K562 (cell line): ENCODE data around the gene C11orf52. TPM values are rescaled to one million over a fixed set of nuclear protein-coding genes. Genes with fewer than 3 reads are reported as not detected.

ENCODE experiments used
- ETV1 ChIP-seq: fragments of 450-650 bp; conservative IDR thresholded peaks from 2 replicates; pipeline ENCODE4 v1.6.1; 2016; ENCODE audit warnings: missing genetic modification characterization, control low read depth, low read depth, missing compliant biosample characterization
- GABPB1 ChIP-seq: sonication (generic); formaldehyde crosslinking; IDR thresholded peaks from 2 replicates; pipeline ENCODE4 v1.8.0; 2022; ENCODE audit warnings: mild to moderate bottlenecking, missing genetic modification reagents
- HDAC3 ChIP-seq: fragments of 450-650 bp; IDR thresholded peaks from 2 replicates; pipeline ENCODE4 v1.6.1; 2018; ENCODE audit warnings: borderline replicate concordance, mild to moderate bottlenecking, moderate library complexity; ENCODE audit not compliant: partially characterized antibody
- MED1 ChIP-seq: sonication (generic); formaldehyde crosslinking; IDR thresholded peaks from 2 replicates; pipeline ENCODE4 v1.8.1; 2023; ENCODE audit warnings: missing genetic modification reagents, borderline replicate concordance
- MIER1 ChIP-seq: fragments of 450-650 bp; IDR thresholded peaks from 2 replicates; pipeline ENCODE4 v1.6.1; 2016; ENCODE audit warnings: antibody characterized with exemption, mild to moderate bottlenecking, low read depth
- RFX5 ChIP-seq: IDR thresholded peaks from 2 replicates; pipeline ENCODE4 v1.6.1; 2011; ENCODE audit warnings: low read depth, mild to moderate bottlenecking, improper control_type of control experiment, low read length
- UBTF ChIP-seq, 2 experiments: IDR thresholded peaks; 2 replicates each; pipeline ENCODE4 v1.6.1; 2012; ENCODE audit warnings: improper control_type of control experiment in 2 of 2, low read depth in 2 of 2, low read length in 2 of 2, borderline replicate concordance in 1 of 2
- ZNF592 ChIP-seq: fragments of 450-650 bp; IDR thresholded peaks from 2 replicates; pipeline ENCODE4 v1.6.1; 2017; ENCODE audit warnings: antibody characterized with exemption, mild to moderate bottlenecking
- ZNF655 ChIP-seq: fragments of 250-450 bp; sonication (Bioruptor Pico); IDR thresholded peaks from 2 replicates; pipeline ENCODE4 v1.5.0; 2021
- polyA plus RNA-seq, 8 experiments: library from polyadenylated mRNA; depleted of rRNA in 4 of 8; stranded (reverse) in 5 of 8; unstranded in 3 of 8; fragments of >200 nt; fragmentation: Nextera tagmentation in 2 of 8; fragmentation: Illumina TruSeq in 1 of 8; extraction: Ambion mirVana in 2 of 8; extraction: Trizol in 1 of 8; gene quantifications; 2 replicates each; pipeline versions ENCODE4 v1.2.1 to v1.2.3, GENCODE V29; 2011 to 2014; ENCODE audit warnings: inconsistent platforms in 1 of 8, missing spikeins in 1 of 8
- total RNA-seq, 7 experiments: library from RNA; depleted of rRNA in 6 of 7; stranded (reverse); fragments of >200 nt in 6 of 7; fragmentation: Illumina TruSeq in 2 of 7; extraction: Trizol in 2 of 7; gene quantifications; 2 replicates each; pipeline versions ENCODE4 v1.2.1 to v1.2.3, GENCODE V29; 2011 to 2021; ENCODE audit warnings: low replicate concordance in 1 of 7
- TF ChIP-seq, protein P1 (sequence below): sonication (generic); formaldehyde crosslinking; IDR thresholded peaks from 2 replicates; pipeline ENCODE4 v1.9.0; 2022; ENCODE audit warnings: mild to moderate bottlenecking, missing genetic modification reagents
- TF ChIP-seq, protein P2 (sequence below): fragments of 450-650 bp; IDR thresholded peaks from 2 replicates; pipeline ENCODE4 v1.7.0; 2016; ENCODE audit warnings: borderline replicate concordance
- TF ChIP-seq, protein P3 (sequence below): fragments of 250-450 bp; sonication (Bioruptor Pico); IDR thresholded peaks from 2 replicates; pipeline ENCODE4 v1.5.1; 2021; ENCODE audit warnings: mild to moderate bottlenecking

The C11orf52 gene
- total and polyA plus RNA-seq, 9 of the 15 experiments (the other 6 are each of a cell fraction or from before 2014, with no cell fraction given), result 0.29 to 2.9 (median 1.0) TPM

DNA sequence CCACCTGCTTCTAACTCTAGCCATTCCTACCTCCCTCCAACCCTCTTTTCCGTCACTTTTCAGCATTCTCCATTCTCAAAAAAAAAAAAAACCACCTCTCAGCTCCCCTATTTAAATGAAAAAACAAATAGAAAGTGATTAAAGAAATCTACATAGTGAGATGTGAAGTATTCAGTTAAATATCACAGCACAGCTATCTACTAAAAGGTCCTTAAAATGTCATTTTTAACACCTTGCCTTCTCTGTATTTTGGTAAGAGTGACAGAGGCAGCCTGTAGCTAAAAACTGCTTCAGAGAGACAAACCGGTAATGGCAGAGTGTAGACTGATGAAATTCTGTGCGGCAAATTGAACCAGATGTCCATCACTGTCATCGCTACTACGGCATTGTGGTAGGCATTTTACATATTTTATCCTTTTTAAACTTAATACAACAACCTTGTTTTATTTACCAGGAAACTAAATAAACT lies 47.0 kb upstream of the C11orf52 start (continued):
- TF ChIP-seq ETV1 (tag) (no peak), ZNF655 (CRISPR knock-in tag) (no peak), RFX5 (no peak), GABPB1 (CRISPR knock-in tag) (no peak), ZNF592 (no peak), UBTF (IDR thresholded peaks at IDR 0.05; ENCODE audit: borderline replicate concordance in 1 of 2, low read depth in 2 of 2, low read length in 2 of 2) (no peak), MIER1 (no peak), MED1 (CRISPR knock-in tag) (no peak), HDAC3 (no peak)
- TF ChIP-seq, protein P1, sequence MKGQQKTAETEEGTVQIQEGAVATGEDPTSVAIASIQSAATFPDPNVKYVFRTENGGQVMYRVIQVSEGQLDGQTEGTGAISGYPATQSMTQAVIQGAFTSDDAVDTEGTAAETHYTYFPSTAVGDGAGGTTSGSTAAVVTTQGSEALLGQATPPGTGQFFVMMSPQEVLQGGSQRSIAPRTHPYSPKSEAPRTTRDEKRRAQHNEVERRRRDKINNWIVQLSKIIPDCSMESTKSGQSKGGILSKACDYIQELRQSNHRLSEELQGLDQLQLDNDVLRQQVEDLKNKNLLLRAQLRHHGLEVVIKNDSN (CRISPR knock-in tag), result no peak
- TF ChIP-seq, protein P2, sequence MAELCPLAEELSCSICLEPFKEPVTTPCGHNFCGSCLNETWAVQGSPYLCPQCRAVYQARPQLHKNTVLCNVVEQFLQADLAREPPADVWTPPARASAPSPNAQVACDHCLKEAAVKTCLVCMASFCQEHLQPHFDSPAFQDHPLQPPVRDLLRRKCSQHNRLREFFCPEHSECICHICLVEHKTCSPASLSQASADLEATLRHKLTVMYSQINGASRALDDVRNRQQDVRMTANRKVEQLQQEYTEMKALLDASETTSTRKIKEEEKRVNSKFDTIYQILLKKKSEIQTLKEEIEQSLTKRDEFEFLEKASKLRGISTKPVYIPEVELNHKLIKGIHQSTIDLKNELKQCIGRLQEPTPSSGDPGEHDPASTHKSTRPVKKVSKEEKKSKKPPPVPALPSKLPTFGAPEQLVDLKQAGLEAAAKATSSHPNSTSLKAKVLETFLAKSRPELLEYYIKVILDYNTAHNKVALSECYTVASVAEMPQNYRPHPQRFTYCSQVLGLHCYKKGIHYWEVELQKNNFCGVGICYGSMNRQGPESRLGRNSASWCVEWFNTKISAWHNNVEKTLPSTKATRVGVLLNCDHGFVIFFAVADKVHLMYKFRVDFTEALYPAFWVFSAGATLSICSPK, result 0 out of 2 replicates have a peak, but pooled peaks have one; percentile 45
- TF ChIP-seq, protein P3, sequence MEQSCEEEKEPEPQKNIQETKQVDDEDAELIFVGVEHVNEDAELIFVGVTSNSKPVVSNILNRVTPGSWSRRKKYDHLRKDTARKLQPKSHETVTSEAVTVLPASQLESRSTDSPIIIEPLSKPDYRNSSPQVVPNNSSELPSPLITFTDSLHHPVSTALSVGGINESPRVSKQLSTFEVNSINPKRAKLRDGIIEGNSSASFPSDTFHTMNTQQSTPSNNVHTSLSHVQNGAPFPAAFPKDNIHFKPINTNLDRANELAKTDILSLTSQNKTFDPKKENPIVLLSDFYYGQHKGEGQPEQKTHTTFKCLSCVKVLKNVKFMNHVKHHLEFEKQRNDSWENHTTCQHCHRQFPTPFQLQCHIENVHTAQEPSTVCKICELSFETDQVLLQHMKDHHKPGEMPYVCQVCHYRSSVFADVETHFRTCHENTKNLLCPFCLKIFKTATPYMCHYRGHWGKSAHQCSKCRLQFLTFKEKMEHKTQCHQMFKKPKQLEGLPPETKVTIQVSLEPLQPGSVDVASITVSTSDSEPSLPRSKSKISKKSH (CRISPR knock-in tag), result no peak
